HepG2 (cell line): ENCODE data around the gene CCDC50. TPM values are rescaled to one million over a fixed set of nuclear protein-coding genes. Genes with fewer than 3 reads are reported as not detected.
A peak's percentile ranks its signal among the peaks of the same experiment; 100 is the strongest.

Source experiments
- CEBPG ChIP-seq: IDR thresholded peaks from 2 replicates; pipeline ENCODE4 v1.6.1; 2016
- GABPB1 ChIP-seq: IDR thresholded peaks from 2 replicates; pipeline ENCODE4 v1.6.1; 2016; ENCODE audit warnings: mild to moderate bottlenecking, missing genetic modification reagents, moderate library complexity, missing compliant biosample characterization
- GLMP ChIP-seq: sonication (generic); formaldehyde crosslinking; IDR thresholded peaks from 2 replicates; pipeline ENCODE4 v1.9.0; 2021; ENCODE audit warnings: missing genetic modification reagents, mild to moderate bottlenecking, borderline replicate concordance
- HDAC1 ChIP-seq: sonication (generic); formaldehyde crosslinking; IDR thresholded peaks from 2 replicates; pipeline ENCODE4 v1.5.1; 2020; ENCODE audit warnings: mild to moderate bottlenecking, missing genetic modification reagents
- MAZ ChIP-seq, 2 experiments: sonication (generic) in 1 of 2; formaldehyde crosslinking in 1 of 2; IDR thresholded peaks; 2 replicates each; pipeline versions ENCODE4 v1.5.0 to v1.6.1; 2012 to 2020; ENCODE audit warnings: low read depth in 2 of 2, mild to moderate bottlenecking in 2 of 2, borderline replicate concordance in 1 of 2, improper control_type of control experiment in 1 of 2, low read length in 1 of 2, missing genetic modification reagents in 1 of 2, moderate library complexity in 1 of 2
- NCOR1 ChIP-seq: fragments of 200-600 bp; sonication (generic); IDR thresholded peaks from 2 replicates; pipeline ENCODE4 v1.7.0; 2017; ENCODE audit warnings: antibody characterized with exemption, low read length, borderline replicate concordance
- NFE2L2 ChIP-seq: fragments of 150-350 bp; IDR thresholded peaks from 2 replicates; pipeline ENCODE4 v1.6.1; 2014; ENCODE audit warnings: low read length
- NFRKB ChIP-seq: fragments of 450-650 bp; IDR thresholded peaks from 2 replicates; pipeline ENCODE4 v1.6.1; 2017
- NR1H2 ChIP-seq: sonication (generic); formaldehyde crosslinking; IDR thresholded peaks from 2 replicates; pipeline ENCODE4 v1.8.1; 2022; ENCODE audit warnings: low read depth, missing genetic modification reagents, borderline replicate concordance
- TBL1XR1 ChIP-seq: fragments of 150-350 bp; IDR thresholded peaks from 2 replicates; pipeline ENCODE4 v1.6.1; 2014; ENCODE audit warnings: borderline replicate concordance, low read length; ENCODE audit not compliant: partially characterized antibody
- ZBTB42 ChIP-seq: sonication (generic); formaldehyde crosslinking; IDR thresholded peaks from 2 replicates; pipeline ENCODE4 v1.5.0; 2020; ENCODE audit warnings: mild to moderate bottlenecking, missing genetic modification reagents
- ZNF10 ChIP-seq: sonication (generic); formaldehyde crosslinking; IDR thresholded peaks from 2 replicates; pipeline ENCODE4 v1.4.0; 2020; ENCODE audit warnings: mild to moderate bottlenecking, low read depth, missing genetic modification reagents, borderline replicate concordance
- ZNF225 ChIP-seq: sonication (generic); formaldehyde crosslinking; IDR thresholded peaks from 2 replicates; pipeline ENCODE4 v1.4.0; 2020; ENCODE audit warnings: mild to moderate bottlenecking, missing genetic modification reagents
- ZNF333 ChIP-seq: sonication (generic); formaldehyde crosslinking; IDR thresholded peaks from 2 replicates; pipeline ENCODE4 v1.4.0; 2020; ENCODE audit warnings: mild to moderate bottlenecking, missing genetic modification reagents, borderline replicate concordance
- ZNF501 ChIP-seq: sonication (generic); formaldehyde crosslinking; IDR thresholded peaks from 2 replicates; pipeline ENCODE4 v1.5.1; 2020; ENCODE audit warnings: mild to moderate bottlenecking, moderate library complexity, missing genetic modification reagents
- polyA plus RNA-seq, 8 experiments: library from polyadenylated mRNA; depleted of rRNA in 3 of 8; stranded (reverse) in 7 of 8; unstranded in 1 of 8; fragments of >200 nt; fragmentation: Illumina TruSeq in 4 of 8; extraction: Trizol in 4 of 8; gene quantifications; 2 replicates each; pipeline versions ENCODE4 v1.2.1 to v1.2.3, GENCODE V29; 2011 to 2016; ENCODE audit warnings: low read depth in 4 of 8, missing spikeins in 1 of 8, mixed read lengths in 1 of 8; ENCODE audit not compliant: insufficient read depth in 1 of 8
- total RNA-seq, 5 experiments: library from RNA; depleted of rRNA; stranded (reverse); fragments of >200 nt; fragmentation: Illumina TruSeq; extraction: Trizol; gene quantifications; 2 replicates each; pipeline ENCODE4 v1.2.3, GENCODE V29; 2016; ENCODE audit warnings: low read depth in 1 of 5
- TF ChIP-seq, protein P1 (sequence below): fragments of 450-650 bp; IDR thresholded peaks from 2 replicates; pipeline ENCODE4 v1.6.1; 2017; ENCODE audit warnings: mild to moderate bottlenecking
- TF ChIP-seq, protein P2 (sequence below): sonication (generic); formaldehyde crosslinking; IDR thresholded peaks from 2 replicates; pipeline ENCODE4 v1.5.0; 2020; ENCODE audit warnings: mild to moderate bottlenecking, missing genetic modification reagents, borderline replicate concordance
- TF ChIP-seq, protein P3 (sequence below): sonication (generic); formaldehyde crosslinking; conservative IDR thresholded peaks from 2 replicates; pipeline ENCODE4 v1.4.0; 2020; ENCODE audit warnings: missing genetic modification reagents

The CCDC50 gene
- total and polyA plus RNA-seq, 2 of the 13 experiments (the other 11 are each of a cell fraction or from before 2014, with no cell fraction given) = 47.6 to 66.4 TPM

GRCh38 chr3:191328962-191329653 is at the start of gene CCDC50 (continued):
- TF ChIP-seq, protein P1, sequence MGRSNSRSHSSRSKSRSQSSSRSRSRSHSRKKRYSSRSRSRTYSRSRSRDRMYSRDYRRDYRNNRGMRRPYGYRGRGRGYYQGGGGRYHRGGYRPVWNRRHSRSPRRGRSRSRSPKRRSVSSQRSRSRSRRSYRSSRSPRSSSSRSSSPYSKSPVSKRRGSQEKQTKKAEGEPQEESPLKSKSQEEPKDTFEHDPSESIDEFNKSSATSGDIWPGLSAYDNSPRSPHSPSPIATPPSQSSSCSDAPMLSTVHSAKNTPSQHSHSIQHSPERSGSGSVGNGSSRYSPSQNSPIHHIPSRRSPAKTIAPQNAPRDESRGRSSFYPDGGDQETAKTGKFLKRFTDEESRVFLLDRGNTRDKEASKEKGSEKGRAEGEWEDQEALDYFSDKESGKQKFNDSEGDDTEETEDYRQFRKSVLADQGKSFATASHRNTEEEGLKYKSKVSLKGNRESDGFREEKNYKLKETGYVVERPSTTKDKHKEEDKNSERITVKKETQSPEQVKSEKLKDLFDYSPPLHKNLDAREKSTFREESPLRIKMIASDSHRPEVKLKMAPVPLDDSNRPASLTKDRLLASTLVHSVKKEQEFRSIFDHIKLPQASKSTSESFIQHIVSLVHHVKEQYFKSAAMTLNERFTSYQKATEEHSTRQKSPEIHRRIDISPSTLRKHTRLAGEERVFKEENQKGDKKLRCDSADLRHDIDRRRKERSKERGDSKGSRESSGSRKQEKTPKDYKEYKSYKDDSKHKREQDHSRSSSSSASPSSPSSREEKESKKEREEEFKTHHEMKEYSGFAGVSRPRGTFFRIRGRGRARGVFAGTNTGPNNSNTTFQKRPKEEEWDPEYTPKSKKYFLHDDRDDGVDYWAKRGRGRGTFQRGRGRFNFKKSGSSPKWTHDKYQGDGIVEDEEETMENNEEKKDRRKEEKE = no peak
- TF ChIP-seq NCOR1 (no peak; the same call in 1 of the 2 replicates), ZBTB42 (CRISPR knock-in tag) (no peak; the same call in 1 of the 2 replicates), GABPB1 (CRISPR knock-in tag) (peak; percentile 95), NFE2L2 (no peak), ZNF225 (CRISPR knock-in tag) (peak; percentile 42; the same call in 1 of the 2 replicates), ZNF501 (CRISPR knock-in tag) (peak; percentile 67; the same call in 1 of the 2 replicates), CEBPG (CRISPR knock-in tag) (0 out of 2 replicates have a peak, but pooled peaks have one; percentile 12), ZNF10 (CRISPR knock-in tag) (no peak), GLMP (CRISPR knock-in tag) (no peak), TBL1XR1 (peak; percentile 59), NR1H2 (peak; percentile 54; the same call in 1 of the 2 replicates), ZNF333 (CRISPR knock-in tag) (peak; percentile 83; the same call in 1 of the 2 replicates), NFRKB (no peak), MAZ (IDR thresholded peaks at IDR 0.05; ENCODE audit: borderline replicate concordance, low read depth, low read length) (peak; percentile 69; the same call in 1 of the 2 replicates), MAZ (CRISPR knock-in tag; IDR thresholded peaks at IDR 0.05; ENCODE audit: low read depth) (peak; percentile 86), HDAC1 (CRISPR knock-in tag) (peak; percentile 97)
- TF ChIP-seq, protein P2, sequence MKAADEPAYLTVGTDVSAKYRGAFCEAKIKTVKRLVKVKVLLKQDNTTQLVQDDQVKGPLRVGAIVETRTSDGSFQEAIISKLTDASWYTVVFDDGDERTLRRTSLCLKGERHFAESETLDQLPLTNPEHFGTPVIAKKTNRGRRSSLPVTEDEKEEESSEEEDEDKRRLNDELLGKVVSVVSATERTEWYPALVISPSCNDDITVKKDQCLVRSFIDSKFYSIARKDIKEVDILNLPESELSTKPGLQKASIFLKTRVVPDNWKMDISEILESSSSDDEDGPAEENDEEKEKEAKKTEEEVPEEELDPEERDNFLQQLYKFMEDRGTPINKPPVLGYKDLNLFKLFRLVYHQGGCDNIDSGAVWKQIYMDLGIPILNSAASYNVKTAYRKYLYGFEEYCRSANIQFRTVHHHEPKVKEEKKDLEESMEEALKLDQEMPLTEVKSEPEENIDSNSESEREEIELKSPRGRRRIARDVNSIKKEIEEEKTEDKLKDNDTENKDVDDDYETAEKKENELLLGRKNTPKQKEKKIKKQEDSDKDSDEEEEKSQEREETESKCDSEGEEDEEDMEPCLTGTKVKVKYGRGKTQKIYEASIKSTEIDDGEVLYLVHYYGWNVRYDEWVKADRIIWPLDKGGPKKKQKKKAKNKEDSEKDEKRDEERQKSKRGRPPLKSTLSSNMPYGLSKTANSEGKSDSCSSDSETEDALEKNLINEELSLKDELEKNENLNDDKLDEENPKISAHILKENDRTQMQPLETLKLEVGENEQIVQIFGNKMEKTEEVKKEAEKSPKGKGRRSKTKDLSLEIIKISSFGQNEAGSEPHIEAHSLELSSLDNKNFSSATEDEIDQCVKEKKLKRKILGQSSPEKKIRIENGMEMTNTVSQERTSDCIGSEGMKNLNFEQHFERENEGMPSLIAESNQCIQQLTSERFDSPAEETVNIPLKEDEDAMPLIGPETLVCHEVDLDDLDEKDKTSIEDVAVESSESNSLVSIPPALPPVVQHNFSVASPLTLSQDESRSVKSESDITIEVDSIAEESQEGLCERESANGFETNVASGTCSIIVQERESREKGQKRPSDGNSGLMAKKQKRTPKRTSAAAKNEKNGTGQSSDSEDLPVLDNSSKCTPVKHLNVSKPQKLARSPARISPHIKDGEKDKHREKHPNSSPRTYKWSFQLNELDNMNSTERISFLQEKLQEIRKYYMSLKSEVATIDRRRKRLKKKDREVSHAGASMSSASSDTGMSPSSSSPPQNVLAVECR (CRISPR knock-in tag) = peak; percentile 91
- TF ChIP-seq, protein P3, sequence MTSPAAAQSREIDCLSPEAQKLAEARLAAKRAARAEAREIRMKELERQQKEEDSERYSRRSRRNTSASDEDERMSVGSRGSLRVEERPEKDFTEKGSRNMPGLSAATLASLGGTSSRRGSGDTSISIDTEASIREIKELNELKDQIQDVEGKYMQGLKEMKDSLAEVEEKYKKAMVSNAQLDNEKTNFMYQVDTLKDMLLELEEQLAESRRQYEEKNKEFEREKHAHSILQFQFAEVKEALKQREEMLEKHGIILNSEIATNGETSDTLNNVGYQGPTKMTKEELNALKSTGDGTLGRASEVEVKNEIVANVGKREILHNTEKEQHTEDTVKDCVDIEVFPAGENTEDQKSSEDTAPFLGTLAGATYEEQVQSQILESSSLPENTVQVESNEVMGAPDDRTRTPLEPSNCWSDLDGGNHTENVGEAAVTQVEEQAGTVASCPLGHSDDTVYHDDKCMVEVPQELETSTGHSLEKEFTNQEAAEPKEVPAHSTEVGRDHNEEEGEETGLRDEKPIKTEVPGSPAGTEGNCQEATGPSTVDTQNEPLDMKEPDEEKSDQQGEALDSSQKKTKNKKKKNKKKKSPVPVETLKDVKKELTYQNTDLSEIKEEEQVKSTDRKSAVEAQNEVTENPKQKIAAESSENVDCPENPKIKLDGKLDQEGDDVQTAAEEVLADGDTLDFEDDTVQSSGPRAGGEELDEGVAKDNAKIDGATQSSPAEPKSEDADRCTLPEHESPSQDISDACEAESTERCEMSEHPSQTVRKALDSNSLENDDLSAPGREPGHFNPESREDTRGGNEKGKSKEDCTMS (CRISPR knock-in tag) = no peak
